AG09319 (cell line): ENCODE measurements around the gene CNOT6L.

ENCODE experiments used
- DNase-seq: peaks from one replicate; pipeline ENCODE4 v3.0.0-alpha.2; 2010; ENCODE audit warnings: low read depth; ENCODE audit errors: extremely low read depth
- CTCF ChIP-seq: IDR thresholded peaks from 2 replicates; pipeline ENCODE4 v1.5.1; 2011; ENCODE audit warnings: low read depth, mild to moderate bottlenecking, inconsistent platforms, low read length, moderate library complexity

CNOT6L gene

DNA sequence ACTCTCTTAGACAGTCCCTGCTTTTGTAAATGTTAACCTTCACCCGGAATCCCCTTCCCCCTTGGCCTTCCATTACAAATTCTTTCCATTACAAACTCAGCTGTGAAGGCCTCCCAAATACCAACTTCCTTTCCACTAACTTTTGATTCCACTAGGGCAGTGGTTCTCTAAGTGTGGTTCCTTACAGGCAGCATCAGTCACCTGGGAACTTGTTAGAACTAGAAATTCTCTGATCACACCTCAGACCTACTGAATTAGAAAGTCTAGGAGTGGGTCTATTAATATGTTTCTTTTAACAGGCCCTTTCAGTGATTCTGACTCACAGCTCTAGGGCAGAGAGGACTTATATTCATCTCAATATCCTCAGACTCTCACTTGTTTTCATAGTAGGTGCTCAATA, 24.5 kb upstream of the CNOT6L start:
- DNase-seq, result no peak
- no peak for TF ChIP-seq CTCF

DNA sequence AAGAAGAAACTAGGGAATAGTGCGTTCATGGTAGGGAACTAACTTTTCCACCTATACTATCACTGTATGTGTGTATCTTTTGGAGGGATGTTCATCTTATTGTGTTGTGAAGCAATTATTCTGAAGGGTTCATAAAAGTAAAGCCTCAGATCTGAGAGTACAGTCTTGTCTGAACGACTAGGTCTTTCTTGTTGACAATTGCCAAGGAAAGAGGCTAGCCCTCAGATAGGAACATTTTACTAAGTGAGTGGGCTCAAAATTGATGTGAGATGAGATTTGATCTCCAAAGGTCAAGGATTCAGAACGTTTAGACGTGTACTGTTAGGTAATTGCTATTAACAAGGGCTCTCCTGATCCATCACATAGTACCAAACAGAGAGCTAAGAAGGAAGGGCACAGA, 15.2 kb upstream of the CNOT6L start:
- no peak for TF ChIP-seq CTCF
- DNase-seq, result no peak

GRCh38 chr4:77833126-77833724, 14.1 kb upstream of the CNOT6L start:
- DNase-seq, result no peak
- TF ChIP-seq CTCF, result no peak

DNA sequence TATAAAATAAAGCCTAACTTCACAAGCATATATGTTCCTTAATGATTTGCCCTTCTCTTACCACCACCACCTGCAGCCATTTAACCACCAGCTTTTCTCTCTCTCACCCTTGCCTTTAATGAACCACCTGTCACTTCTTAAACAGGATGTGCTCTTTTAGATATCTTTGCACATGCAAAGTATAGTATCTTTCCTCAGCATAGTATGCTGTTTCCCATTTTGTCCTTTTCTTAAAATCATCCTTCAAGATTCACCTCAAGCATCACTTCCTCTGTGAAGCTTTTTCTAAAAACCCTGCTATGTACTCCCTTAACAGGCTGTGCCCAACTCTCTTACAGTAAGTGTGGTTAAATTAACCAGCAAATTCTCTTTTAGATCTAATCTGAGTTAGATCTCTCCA, 8.2 kb upstream of the CNOT6L start:
- no peak for TF ChIP-seq CTCF

GRCh38 chr4:77826275-77826674, 7.1 kb upstream of the CNOT6L start:
- TF ChIP-seq CTCF, result no peak
- no peak for DNase-seq

More for the DNA sequence above, 8.2 kb upstream of the CNOT6L start:
- no peak for DNase-seq

GRCh38 chr4:77821775-77822174, 2.6 kb upstream of the CNOT6L start:
- no peak for TF ChIP-seq CTCF

DNA sequence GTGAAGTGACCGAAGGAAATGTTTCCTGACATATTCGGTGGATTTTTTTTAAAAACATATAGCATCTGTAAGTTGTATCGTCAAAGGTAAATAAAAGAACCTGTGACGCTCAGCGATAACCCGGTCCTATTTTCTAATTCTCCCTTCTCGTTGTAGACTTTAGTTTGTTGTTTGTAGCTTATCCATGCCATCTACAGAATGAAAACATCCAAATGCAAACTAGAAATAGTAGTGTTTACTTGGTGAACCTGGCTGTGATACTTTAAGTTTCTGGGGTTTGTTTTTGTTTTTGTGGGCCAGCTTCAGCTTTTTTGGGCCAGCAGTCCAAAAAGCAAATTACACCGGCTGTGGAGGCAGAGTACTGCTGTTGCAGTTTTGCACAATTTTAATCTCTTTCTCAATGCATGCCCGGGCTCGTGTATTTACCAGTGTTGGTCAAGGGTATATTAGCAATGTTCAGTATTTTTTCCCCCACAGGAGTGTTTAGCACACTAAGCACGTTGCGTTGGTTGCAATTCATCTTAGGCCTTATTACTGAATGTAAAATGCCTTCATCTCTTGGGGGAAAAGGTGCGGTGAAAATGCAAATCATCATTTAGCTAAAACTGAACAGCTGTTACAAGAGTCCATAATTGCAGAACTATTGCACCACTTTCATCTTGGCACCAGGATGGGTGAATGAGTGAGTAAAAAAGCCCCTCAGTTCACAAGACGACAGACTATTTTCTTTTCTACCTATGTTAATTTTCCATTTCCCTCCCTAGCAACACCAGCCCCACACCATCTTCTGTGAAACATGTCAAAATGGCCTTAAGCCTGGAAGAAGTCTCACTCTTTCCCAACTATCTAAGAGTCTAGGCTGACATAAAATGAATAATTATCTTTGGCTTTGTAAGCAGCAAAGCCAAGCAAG, 1.7 kb upstream of the CNOT6L start:
- no peak for TF ChIP-seq CTCF
- no peak for DNase-seq

More at GRCh38 chr4:77821775-77822174, 2.6 kb upstream of the CNOT6L start:
- DNase-seq, result no peak
